CD4-positive, alpha-beta T cell treated with Interleukin-2 at 100 ng/mL for 4 hours (primary cell): ENCODE results near the gene PRR35.

Experiments
- DNase-seq: peaks from one replicate; pipeline ENCODE4 v3.0.0-alpha.2; 2020; ENCODE audit warnings: low spot score

Gene PRR35

GRCh38 chr16:528111-529011 lies 31.8 kb upstream of the PRR35 start:
- peak; percentile 39 for DNase-seq

GRCh38 chr16:529012-529575 lies 31.1 kb upstream of the PRR35 start:
- DNase-seq: peak; percentile 36

DNA sequence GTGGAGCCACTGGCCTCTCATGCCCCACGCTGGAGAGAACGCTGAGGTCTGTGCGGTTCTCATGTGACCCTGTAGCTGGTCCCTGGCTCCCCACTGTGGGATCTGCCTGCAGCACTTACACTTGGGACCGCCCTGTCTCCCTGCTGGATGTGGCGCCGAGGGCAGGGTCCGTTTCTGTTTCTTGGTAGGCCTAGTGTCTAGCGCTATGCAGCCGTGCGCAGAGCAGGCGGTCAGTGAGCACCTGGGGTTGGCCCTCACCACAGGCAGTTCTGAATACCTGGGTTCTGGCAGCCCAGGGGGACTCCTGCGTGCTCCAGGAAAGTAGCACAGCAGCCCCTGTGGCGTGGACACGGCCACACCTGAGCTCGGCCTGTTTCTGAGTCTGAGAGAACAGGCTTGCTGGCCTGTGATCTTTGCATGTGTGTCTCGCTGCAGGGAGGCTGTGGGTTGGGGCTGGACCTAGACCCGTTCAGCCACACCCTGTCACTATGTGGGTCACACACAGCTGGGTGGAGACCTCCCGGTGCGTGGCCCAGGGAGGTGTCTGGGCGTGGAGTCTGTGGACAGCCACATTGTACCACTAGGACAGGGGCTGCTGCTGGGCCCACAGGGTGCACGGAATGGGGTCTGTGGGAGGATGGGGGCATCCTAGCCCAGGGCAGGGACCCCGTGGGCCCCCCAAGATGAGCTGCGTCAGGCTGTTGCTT lies 29.9 kb upstream of the PRR35 start:
- no peak for DNase-seq

GRCh38 chr16:531494-532125 lies 28.6 kb upstream of the PRR35 start:
- no peak for DNase-seq

DNA sequence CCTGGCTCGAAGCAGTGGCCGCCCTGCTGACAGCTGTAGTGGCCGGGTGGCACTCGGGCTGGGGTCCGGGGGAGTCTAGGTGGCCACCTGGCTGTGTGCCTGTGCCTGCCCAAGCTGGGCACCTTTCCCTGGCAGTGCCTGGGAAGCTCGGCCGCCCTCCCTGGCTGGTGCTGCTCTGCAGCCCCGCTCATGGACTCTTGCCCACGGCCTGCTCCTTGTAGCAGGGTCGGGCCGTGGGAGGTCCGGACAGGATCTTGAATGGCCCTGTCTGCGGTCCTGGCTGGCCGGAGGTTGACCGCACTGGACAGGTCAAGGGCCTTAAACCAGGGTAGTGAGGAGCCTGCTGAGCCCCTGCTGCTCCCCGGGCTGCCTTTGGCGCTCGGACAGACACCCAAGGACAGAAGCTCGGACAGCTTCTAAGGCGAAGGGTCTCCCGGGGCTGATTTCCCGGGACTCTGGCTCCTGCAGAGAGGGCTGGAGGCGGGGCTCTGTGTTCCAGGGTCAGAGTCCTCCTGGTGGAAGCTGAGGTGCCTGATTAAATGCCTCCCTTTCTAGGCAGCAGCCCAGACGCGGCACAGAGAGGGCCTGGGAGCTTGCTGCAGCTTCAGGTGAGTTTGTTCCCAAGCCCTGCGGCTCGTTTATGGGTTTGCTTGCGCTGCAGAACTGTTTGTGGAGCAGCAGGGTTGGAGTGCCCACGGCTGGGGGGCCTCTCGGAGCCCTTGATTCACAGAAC lies 26.6 kb upstream of the PRR35 start:
- DNase-seq: no peak

- DNase-seq: no peak
Measured at GRCh38 chr16:534135-534534, 26.1 kb upstream of the PRR35 start.

DNA sequence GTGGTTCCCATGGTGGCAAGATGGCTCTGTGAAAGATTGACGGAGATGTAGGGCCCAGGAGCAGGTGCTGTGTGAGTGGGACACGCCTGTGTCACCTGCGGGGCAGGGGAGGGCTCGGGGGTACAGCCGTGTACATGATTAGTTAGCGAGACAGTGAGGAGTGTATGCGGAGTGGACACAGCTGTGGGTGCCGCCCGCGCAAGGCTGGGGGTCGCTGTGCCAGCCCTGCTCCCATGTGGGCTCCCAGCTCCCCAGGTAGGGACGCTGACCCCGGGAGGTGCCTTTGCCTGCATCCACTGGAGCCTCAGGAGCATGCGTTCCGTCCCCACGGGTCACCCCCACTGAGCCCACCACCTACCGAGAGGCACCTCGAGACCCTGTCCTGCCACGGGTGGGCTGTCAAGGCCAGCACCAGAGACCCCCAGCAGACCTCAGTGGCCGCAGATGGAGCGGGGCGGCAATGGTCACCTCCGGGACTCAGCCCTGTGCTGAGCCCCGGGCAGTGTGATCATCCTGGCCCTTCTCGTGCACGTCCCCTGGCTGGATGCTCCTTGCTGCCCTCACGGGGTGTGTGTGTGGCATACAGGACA lies 25.2 kb upstream of the PRR35 start:
- DNase-seq: no peak

- no peak for DNase-seq
Measured at GRCh38 chr16:535446-536405, 24.5 kb upstream of the PRR35 start.

DNA sequence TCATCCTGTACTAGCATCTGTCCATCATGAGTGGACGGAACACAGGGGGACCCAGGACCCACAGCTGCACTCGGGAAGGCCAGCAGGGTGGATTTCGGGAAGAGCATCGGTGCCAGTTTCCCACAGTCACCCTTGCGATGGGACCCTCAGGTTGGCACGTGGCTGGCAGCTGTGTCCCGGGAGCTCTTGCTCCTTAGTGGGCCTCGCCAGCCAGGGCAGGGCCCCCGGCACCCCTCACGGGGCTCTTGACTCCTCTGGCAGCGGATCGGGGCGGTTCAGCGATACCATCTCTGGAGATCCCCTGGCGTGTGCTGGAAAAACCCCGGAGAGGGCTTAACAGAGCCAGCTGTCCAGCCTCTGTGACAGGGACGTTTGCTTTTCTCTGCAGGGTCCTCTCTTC lies 23.4 kb upstream of the PRR35 start:
- DNase-seq: no peak

DNA sequence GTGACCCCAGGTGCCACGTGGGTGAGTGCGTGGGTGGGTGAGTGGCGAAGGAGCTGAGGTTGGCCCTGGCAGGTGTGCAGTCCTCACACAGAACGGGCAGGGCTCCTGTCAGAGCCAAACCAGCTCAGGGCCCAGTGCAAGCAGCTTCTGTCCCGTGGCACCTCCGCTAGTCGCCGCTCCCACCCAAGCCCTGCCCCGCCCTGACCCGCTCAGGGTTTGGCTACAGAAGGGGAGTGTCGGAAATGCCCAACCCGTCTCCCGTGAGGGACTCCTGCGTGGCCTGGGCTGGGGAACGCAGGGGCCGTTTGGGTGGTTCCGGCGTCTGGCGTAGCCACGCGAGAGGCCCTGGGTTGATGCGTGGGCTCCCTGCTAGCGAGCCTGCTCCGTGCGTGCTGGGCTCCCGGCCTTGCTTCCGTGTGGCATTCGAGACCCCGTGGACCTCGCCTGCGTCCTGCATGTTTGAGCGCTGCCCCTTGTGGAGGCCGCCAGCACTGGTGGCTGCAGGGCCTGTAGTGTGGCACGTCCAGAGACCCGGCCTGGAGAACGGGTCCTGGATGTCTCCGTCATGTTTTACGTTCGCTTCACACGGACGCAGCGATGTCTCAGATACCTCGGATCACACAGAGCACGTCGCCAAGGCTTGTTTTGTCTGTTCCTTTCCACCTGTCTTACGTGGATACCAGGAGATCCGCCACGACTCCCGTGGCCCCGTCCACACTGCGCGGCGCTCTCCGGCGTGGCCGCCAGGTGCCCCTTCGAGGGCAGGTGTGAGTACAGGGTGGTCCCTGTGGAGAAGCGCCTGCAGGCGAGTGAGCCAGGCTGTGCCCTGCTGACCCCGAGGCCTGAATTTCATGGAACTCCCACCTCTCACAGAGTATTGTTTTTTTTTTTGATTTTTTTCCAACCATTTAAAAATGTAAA lies 22.5 kb upstream of the PRR35 start:
- DNase-seq: no peak

GRCh38 chr16:539901-540530 lies 20.2 kb upstream of the PRR35 start:
- no peak for DNase-seq

GRCh38 chr16:540645-541340 lies 19.4 kb upstream of the PRR35 start:
- DNase-seq: no peak

DNA sequence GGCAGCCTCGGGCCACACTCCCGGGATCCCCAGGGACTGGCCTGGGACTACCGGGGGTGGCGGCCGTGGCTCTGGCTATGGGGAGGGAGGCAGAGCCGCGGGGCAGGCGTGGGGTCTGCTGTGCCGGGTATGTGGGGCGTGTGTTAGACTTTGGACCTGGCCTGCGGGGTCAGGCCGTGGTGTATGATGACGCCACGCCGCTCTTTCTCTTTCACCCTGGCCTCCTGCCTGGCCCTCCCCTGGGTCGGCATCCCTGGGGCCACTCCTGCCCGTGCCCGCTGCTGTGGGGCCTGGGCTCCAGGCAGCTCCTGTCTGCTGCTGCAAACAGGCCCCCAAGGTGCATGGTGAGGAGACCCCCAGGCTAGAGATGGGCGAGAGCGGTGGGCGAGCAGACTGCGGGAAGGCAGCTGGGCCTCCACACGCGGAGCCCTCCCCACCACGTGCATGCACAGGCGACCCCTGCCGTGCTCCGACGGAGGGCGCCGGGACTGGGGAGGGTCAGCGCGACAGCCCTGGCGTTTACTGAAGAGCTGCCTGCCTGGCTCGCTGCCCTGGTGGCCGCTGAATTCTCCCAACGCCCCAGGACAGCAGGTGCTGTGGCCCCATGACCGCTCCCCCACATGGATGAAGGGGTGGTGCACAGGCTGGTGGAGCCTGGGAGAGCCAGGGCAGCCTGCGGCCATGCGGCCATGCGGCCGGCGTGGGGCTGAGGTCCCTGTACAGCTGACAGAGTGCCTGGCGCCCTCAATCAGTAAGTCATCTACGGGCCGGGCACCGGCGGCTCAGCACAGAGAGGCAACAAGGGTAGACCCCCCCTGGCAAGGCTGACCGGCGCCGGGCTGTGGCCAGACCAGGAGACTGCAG lies 16.7 kb upstream of the PRR35 start:
- DNase-seq: no peak

GRCh38 chr16:544517-544916 lies 15.7 kb upstream of the PRR35 start:
- DNase-seq: no peak

DNA sequence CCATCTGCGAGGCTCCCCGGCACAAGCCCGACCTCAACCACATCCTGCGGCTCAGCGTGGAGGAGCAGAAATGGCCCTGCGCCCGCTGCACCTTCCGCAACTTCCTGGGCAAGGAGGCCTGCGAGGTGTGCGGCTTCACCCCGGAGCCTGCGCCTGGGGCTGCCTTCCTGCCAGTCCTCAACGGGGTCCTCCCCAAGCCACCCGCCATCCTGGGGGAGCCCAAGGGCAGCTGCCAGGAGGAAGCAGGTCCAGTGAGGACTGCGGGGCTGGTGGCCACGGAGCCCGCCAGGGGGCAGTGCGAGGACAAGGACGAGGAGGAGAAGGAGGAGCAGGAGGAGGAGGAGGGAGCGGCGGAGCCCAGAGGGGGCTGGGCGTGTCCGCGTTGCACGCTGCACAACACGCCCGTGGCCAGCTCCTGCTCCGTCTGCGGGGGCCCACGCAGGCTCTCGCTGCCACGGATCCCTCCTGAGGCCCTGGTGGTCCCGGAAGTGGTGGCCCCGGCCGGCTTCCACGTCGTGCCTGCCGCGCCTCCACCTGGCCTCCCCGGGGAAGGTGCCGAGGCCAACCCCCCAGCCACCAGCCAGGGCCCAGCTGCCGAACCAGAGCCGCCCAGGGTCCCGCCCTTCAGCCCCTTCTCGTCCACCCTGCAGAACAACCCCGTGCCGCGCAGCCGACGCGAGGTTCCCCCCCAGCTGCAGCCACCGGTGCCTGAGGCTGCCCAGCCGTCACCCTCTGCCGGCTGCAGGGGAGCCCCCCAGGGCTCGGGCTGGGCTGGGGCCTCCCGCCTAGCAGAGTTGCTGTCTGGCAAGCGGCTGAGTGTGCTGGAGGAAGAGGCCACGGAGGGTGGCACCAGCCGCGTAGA lies 13.1 kb upstream of the PRR35 start:
- peak; percentile 35 for DNase-seq

DNA sequence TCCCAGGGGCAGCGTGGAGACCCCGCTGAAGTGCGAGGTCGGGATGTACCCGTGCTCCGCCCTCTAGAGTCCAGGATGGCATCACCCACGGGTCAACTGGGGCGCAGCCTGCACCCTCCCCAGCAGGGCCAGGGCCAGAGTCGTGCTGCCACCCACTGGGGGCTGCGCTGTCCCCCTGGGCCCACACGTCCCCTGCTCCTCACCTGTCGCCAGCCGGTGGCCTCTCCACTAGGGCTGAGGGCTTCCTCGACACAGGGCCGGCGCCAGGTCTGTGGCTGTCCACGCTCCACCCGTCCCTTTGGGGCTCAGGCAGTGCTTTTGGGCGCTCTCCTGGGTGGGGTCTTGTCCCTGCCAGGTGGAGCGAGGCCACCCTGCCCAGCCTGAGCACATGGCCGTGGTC lies 11.6 kb upstream of the PRR35 start:
- DNase-seq: no peak
